Kidney epithelial cell (primary cell): ENCODE data around the gene PLPP2. TPM values are rescaled to one million over a fixed set of nuclear protein-coding genes. Genes with fewer than 3 reads are reported as not detected.
A peak's percentile ranks its signal among the peaks of the same experiment; 100 is the strongest.
"Not testable (repeated sequence)": the region's sequence is repeated elsewhere in the genome, so short reads cannot be mapped to it uniquely, and the experiment has no call there.

Experiments used
- DNase-seq: peaks from one replicate; pipeline ENCODE4 v3.0.0-alpha.2; 2010; ENCODE audit warnings: low read depth
- H3K27me3 ChIP-seq: 2 replicates; pipeline ENCODE4 v1.6.0; 2011; ENCODE audit warnings: low read length; ENCODE audit not compliant: control insufficient read depth, insufficient read depth
- H3K36me3 ChIP-seq: 2 replicates; pipeline ENCODE4 v1.5.1; 2011; ENCODE audit warnings: low read length; ENCODE audit not compliant: control insufficient read depth, insufficient read depth
- H3K4me3 ChIP-seq: 2 replicates; pipeline ENCODE4 v1.5.1; 2011; ENCODE audit warnings: low read depth, mild to moderate bottlenecking, control low read depth, low read length
- total RNA-seq: library from RNA; depleted of rRNA; stranded (reverse); fragments of >200 nt; gene quantifications from 2 replicates; pipeline ENCODE4 v1.2.3, GENCODE V29; 2015
- TF ChIP-seq, protein P1 (sequence below): IDR thresholded peaks from 2 replicates; pipeline ENCODE4 v1.5.1; 2011; ENCODE audit warnings: mild to moderate bottlenecking, moderate library complexity, low read length, control low read depth, inconsistent platforms; ENCODE audit not compliant: insufficient read depth, poor library complexity, severe bottlenecking

The PLPP2 gene
- total RNA-seq, 1 donor from 2014 or later: 63.0 TPM

DNA sequence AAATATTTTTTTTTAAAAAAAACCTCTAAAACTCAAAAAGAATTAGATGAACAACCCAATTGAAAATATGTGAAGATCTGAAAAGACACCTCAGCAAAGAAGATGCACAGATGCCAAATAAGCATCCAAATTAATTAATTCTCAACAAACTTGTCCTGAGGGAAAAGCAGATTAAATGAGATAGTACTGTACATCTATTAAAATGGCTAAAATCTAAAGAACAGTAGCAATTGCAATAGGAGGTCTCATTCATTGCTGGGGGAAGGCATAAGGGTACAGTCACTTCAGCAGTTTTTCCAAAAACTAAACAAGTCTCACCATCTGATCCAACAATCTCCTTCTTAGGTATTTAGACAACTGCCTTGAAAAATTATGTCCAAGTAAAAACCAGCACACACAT lies 22.0 kb downstream of the PLPP2 start:
- TF ChIP-seq, protein P1, sequence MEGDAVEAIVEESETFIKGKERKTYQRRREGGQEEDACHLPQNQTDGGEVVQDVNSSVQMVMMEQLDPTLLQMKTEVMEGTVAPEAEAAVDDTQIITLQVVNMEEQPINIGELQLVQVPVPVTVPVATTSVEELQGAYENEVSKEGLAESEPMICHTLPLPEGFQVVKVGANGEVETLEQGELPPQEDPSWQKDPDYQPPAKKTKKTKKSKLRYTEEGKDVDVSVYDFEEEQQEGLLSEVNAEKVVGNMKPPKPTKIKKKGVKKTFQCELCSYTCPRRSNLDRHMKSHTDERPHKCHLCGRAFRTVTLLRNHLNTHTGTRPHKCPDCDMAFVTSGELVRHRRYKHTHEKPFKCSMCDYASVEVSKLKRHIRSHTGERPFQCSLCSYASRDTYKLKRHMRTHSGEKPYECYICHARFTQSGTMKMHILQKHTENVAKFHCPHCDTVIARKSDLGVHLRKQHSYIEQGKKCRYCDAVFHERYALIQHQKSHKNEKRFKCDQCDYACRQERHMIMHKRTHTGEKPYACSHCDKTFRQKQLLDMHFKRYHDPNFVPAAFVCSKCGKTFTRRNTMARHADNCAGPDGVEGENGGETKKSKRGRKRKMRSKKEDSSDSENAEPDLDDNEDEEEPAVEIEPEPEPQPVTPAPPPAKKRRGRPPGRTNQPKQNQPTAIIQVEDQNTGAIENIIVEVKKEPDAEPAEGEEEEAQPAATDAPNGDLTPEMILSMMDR: no peak
- no peak for DNase-seq
- Histone ChIP-seq H3K27me3 (peaks cover 11% of the 10 kb centered on the region), H3K36me3 (no peaks in the 10 kb centered on the region), H3K4me3 (no peak overlapping the region)

DNA sequence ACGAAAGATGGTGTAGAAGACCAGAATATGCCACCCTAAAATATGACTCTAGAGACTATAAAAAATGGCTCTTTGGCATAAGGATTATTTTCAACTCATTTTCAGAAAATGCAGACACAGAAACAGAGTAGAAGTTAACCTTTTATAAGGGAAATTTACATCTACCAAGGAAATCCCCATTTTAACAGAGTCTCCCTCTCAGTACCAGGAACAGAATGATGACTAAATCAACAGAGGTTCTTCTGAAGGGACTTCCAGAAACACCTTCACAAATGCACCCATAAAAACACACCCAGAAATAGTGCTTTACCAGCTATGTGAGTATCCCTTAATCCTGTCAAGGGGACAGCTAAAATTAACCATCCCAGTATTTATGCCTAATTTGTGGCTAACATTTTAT lies 29.1 kb downstream of the PLPP2 start:
- peaks cover 7% of the 10 kb centered on the region for H3K27me3 ChIP-seq
- TF ChIP-seq, protein P1: no peak
- no peaks in the 10 kb centered on the region for H3K36me3 ChIP-seq
- H3K4me3 ChIP-seq: no peak overlapping the region
- no peak for DNase-seq

DNA sequence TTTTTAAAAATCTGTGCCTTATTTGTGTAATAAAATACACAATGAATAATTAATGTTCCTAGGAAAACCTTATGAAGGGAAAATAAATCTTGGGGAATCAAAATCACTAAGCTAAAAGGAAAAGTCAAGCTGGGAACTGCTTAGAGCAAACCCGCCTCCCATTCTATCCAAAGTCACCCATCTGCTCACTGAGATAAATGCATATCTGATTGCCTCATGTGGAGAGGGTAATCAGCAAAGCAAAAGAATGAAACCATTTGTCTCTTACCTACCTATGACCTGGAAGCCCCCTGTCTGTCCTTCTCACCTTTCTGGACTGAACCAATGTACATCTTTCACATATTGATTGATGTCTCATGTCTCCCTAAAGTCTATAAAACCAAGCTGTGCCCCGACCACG lies 34.4 kb downstream of the PLPP2 start:
- H3K27me3 ChIP-seq, H3K4me3 ChIP-seq, DNase-seq, H3K36me3 ChIP-seq: not testable (repeated sequence)

DNA sequence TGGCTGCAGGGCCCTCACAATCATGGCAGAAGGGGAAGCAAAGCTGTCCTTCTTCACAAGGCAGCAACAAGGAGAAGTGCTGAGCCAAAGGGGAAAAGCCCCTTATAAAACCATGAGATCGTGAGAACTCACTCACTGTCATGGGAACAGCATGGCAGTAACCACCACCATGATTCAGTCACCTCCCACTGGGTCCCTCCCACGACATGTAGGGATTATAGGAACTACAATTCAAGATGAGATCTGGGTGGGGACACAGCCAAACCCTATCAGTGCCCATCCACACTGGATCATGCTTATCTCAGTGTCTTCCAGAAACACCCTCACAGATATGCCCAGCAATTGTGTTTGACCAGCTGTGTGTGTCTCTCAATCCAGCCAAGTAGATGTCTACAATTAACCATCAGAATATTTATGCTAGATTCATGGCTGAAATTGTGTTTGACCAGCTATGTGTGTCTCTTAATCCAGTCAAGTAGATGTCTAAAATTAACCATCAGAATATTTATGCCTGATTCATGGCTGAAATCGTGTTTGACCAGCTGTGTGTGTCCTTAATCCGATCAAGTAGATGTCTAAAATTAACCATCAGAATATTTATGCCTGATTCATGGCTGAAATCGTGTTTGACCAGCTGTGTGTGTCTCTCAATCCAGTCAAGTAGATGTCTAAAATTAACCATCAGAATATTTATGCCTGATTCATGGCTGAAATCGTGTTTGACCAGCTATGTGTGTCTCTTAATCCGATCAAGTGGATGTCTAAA lies 38.6 kb downstream of the PLPP2 start:
- H3K36me3 ChIP-seq, DNase-seq, H3K4me3 ChIP-seq, H3K27me3 ChIP-seq: not testable (repeated sequence)

DNA sequence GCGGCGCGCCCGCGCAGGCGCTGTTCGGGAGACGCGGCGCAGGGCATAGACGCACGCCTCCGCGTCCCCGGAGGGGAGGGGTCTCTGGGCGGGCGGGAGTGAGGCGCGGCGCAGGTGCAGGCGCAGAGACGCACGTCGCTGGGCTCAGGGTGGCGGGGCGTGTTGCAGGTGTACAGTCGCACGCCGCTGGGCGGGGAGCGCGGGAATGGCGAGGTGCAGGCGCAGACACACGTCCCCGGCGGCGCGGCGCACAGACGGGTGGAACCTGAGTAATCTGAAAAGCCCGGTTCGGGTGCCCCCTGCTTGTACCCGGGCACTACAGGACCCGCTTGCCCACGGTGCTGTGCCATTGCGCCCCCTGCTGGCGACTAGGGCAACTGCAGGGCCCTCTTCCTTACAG lies 44.7 kb downstream of the PLPP2 start:
- TF ChIP-seq, protein P1: no peak
- Histone ChIP-seq H3K36me3 (no peaks in the 10 kb centered on the region), H3K27me3 (no peaks in the 10 kb centered on the region), H3K4me3 (no peak overlapping the region)
- no peak for DNase-seq

DNA sequence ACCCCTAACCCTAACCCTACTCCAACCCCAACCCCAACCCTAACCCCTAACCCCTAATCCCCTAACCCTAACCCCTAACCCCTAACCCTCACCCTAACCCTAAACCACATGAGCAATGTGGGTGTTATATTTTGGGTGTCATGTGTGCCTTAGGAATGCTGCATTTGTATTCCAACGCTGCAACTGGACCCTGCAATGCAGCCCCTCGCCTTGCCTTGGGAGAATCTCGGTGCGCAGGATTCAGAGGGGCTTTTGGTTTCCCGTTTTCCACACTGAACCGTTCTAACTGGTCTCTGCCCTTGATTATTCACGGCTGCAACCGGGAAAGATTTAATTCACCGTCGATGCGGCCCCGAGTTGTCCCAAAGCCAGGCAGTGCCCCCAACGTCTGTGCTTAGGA lies 45.3 kb downstream of the PLPP2 start:
- H3K4me3 ChIP-seq: peak overlapping the region; percentile 28
- not testable (repeated sequence) for H3K36me3 ChIP-seq, H3K27me3 ChIP-seq, DNase-seq

DNA sequence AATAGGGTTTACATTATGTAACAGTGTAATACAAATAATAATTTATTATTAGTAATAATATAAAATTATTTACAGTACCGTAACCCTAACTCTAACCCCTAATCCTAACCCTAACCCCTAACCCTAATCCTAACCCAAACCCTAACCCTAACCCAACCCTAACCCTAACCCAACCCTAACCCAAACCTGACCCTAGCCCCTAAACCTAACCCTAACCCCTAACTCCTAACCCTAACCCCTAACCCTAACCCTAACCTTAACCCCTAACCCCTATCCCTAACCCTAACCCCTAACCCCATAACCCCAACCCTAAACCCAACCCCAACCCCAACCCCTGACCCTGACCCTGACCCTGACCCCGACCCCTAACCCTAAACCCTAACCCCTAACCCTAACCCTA lies 45.7 kb downstream of the PLPP2 start:
- Histone ChIP-seq H3K36me3 (no peaks in the 10 kb centered on the region), H3K27me3 (no peaks in the 10 kb centered on the region), H3K4me3 (no peak overlapping the region)
- TF ChIP-seq, protein P1: no peak
- no peak for DNase-seq

Other genes starting within 250 kb of the PLPP2 start
- not detected in 2 replicates for gene OR4F17, start 184.3 kb downstream of the PLPP2 start, total RNA-seq
- gene MIER2, start 53.4 kb upstream of the PLPP2 start, total RNA-seq: 12.7 and 18.4 TPM in 2 replicates
- not detected in 2 replicates for gene C2CD4C, start 117.7 kb upstream of the PLPP2 start, total RNA-seq
- 15.2 and 19.5 TPM in 2 replicates for gene SHC2, start 169.6 kb upstream of the PLPP2 start, total RNA-seq
- gene MADCAM1, start 205.1 kb upstream of the PLPP2 start, total RNA-seq: 0.14 and 0.46 TPM in 2 replicates
- gene TPGS1, start 216.1 kb upstream of the PLPP2 start, total RNA-seq: 52.7 and 68.8 TPM in 2 replicates
- 168 and 194 TPM in 2 replicates for gene CDC34, start 240.4 kb upstream of the PLPP2 start, total RNA-seq